Measurements from ENCODE around the gene MRPL28.

MRPL28 gene

DNA sequence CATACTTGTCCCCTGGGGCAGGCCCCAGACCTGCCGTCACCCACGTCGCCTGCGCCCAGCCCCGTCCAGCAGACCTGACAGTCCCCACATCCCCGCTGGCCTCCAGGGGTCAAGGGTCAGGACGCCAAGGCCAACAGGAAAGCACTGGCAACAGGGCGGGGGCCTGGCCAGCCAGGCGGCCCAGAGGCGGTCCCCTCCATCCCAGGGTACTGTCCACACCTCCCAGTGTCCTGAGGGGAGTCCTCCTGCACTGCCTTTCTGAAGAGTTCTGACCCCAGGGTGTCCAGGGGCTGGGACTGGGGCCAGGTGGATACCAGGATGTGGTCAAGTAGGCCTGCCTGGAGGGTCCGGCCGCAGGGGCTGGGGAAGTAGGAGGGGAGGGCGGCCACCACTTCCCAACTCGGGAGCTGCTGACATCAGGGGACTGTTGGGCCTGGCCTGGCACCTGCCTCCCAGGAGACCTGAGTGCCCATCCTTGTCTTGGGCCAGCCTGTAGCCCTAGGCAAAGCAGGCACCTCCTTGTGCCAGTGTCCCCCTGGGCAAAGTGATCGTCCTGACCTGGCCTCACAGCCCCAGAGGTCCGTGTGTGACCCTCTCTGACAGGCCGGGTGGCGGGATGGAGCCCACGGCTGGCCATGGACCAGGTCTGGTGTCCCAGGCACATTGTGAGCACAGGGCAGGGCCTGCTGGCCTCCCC is 11.1 kb downstream of the MRPL28 start:
- no peak for TF ChIP-seq ZFX (IDR thresholded peaks at IDR 0.05)
- no peak for TF ChIP-seq CTCF (conservative IDR thresholded peaks at IDR 0.05)
- H3K27ac ChIP-seq, result no peak overlapping the region

GRCh38 chr16:356741-357140 is 13.6 kb downstream of the MRPL28 start:
- H3K27ac ChIP-seq, result no peak overlapping the region
- TF ChIP-seq ZFX (IDR thresholded peaks at IDR 0.05) (no peak), CTCF (conservative IDR thresholded peaks at IDR 0.05) (no peak)

- TF ChIP-seq ZFX (IDR thresholded peaks at IDR 0.05) (no peak), CTCF (conservative IDR thresholded peaks at IDR 0.05) (no peak)
- H3K27ac ChIP-seq, result no peak overlapping the region
Measured at GRCh38 chr16:354971-355461, 15.3 kb downstream of the MRPL28 start.

DNA sequence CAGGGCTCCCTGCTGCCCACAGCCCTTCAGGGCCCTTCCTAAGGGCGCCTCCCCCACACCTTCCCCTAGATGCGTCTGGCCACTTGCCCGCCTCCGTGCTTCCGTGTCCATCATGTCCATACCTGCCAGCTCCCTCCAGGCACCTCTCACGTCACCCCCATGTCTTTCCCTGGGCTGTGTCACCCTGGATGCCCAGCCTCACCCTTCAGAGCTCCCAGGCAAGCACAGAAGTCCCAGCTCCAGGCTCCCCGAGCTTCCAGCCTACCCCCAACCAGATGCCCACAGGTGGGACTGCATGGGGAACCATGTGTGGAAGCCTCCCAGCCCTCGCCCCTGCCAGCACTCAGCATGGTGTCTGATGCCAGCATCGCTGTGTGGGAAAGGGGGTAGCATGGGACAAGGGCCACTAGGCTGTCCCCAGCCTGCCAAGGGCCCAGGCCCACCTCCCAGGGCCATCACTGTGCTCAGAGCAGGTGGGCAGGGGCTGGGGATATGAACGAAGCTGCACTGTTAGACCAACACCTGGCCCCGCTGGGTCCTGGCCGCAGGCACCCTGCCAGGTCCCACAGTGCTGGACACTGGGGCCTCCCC is 16.0 kb downstream of the MRPL28 start:
- H3K27ac ChIP-seq, result no peak overlapping the region
- TF ChIP-seq CTCF (conservative IDR thresholded peaks at IDR 0.05) (no peak), ZFX (IDR thresholded peaks at IDR 0.05) (no peak)

DNA sequence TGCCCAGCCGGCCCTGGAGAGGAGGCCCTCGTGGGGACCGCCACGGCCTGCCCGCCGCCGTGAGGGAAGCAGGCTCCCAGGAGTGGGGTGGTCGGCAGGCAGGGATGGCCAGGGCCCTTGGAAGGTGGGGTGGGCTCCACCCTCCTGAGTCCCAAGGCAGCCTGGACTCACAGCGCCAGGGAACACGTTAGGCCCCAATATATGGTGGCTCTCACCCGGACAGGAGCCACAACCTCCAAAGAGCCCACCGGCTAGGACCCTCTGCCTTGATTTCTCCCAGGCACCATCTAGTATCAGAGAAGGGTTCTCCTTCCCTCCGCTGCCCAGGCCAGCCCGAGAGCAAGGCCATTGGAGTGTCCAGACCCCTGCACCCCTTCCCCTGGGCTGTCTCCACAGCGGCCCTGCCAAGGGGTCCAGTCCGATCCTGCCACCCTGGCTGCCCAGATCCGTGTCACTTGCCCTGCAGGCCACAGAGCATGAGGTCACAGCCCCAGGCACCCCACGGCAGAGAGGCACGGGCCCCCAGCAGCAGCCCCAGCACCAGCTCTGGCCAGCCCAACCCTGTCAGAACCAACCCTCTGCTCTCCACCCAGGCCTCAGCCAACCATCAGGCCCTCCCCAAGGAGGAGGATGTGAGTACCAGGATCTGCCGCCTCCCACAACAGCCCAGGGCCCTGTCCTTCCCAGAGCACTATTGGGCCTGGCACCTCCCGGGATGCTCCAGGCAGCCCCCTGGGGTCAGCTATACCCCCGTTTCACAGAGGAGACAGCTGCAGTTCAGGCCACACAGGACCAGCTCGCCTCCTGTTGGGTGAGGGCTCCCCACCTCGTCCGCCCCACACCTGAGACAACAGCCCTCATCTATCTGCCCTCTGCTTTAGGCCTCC is 16.7 kb downstream of the MRPL28 start:
- peak overlapping the region; percentile 41; the same call in 1 of the 2 replicates for H3K27ac ChIP-seq
- TF ChIP-seq ZFX (IDR thresholded peaks at IDR 0.05), result no peak

GRCh38 chr16:352547-353403 is 17.6 kb downstream of the MRPL28 start, which contains the start of gene AXIN1:
AXIN1 (minus strand) TSS chr16:352723; CDS start chr16:347025, 5,698 bp downstream.
- H3K27ac ChIP-seq, result peak within 1 kb of the TSS; percentile 78
- TF ChIP-seq CTCF (conservative IDR thresholded peaks at IDR 0.05) (peak; percentile 83), ZFX (IDR thresholded peaks at IDR 0.05) (no peak)
